Central memory CD8-positive, alpha-beta T cell (primary cell): ENCODE measurements around the gene CCNA2.

Experiments used
- ATAC-seq: fragments of 150-1000 bp; cut with Tn5 transposase; replicated peaks from 2 replicates; pipeline ENCODE4 v1.10.0; 2022; ENCODE audit warnings: mild to moderate bottlenecking, moderate FRiP score, moderate number of reproducible peaks; ENCODE audit not compliant: poor library complexity, severe bottlenecking; ENCODE audit errors: extremely low read depth
- DNase-seq, 2 donors: peaks; one replicate each; pipeline ENCODE4 v3.0.0; 2021; ENCODE audit warnings: low spot score in 2 of 2
- H3K27ac Mint-ChIP-seq: one replicate; pipeline ENCODE4 v1.8.0; 2022; ENCODE audit warnings: low read depth, mild to moderate bottlenecking, moderate library complexity, mixed read lengths
- H3K27me3 Mint-ChIP-seq: one replicate; pipeline ENCODE4 v1.8.0; 2022; ENCODE audit warnings: mixed read lengths
- H3K36me3 Mint-ChIP-seq: one replicate; pipeline ENCODE4 v1.8.0; 2022; ENCODE audit warnings: mild to moderate bottlenecking, moderate library complexity, mixed read lengths; ENCODE audit not compliant: insufficient read depth
- H3K4me1 Mint-ChIP-seq: one replicate; pipeline ENCODE4 v1.8.0; 2022; ENCODE audit warnings: mixed read lengths
- H3K4me3 Mint-ChIP-seq: one replicate; pipeline ENCODE4 v1.8.0; 2022; ENCODE audit warnings: mild to moderate bottlenecking, moderate library complexity, mixed read lengths
- H3K9me3 Mint-ChIP-seq: one replicate; pipeline ENCODE4 v1.8.0; 2022; ENCODE audit warnings: mixed read lengths

CCNA2 gene

DNA sequence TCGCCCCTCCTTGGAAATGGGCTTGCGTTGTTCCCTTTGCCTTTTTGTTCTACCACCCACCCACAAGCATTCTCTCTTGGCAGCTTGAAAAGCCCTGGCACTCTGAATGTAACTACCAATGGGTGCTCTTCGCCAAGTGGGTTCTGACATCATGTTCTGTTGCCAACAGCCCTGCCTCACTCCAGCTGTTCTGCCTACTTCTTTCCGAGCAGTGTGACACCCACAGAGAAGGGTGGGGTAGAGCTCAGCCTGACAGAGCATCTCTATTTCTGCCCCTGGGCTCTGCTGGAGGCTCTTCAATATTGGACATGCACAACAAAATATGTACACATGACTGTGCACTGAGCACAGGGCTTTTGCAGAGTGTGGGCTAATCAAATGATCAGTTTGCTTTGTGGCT, 38.2 kb downstream of the CCNA2 start:
- H3K36me3 Mint-ChIP-seq, result no peaks in the 10 kb centered on the region
- H3K4me3 Mint-ChIP-seq, result no peak overlapping the region
- DNase-seq, result no peak
- no peak overlapping the region for H3K27ac Mint-ChIP-seq
- no peaks in the 10 kb centered on the region for H3K9me3 Mint-ChIP-seq
- no peak for ATAC-seq
- H3K4me1 Mint-ChIP-seq, result no peaks in the 10 kb centered on the region
- H3K27me3 Mint-ChIP-seq, result peaks cover 56% of the 10 kb centered on the region

DNA sequence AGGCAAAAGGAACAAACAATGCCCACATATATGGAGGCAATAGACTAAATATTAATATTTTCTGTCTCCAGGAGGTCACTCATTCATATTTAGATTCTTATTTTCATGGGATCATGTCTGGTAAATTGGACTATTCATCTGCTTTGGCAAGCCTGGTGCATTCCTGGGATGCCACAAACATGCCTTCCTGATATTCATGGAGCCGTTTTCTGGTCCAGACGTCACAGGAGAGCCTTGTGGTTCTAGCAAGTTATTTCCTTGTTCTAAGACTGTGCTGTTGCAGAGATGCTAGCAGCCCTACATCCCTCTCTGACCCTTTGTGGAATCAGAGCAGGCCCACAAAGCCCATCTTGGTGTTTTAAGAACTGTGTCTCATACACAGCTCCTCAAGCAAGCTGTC, 38.7 kb downstream of the CCNA2 start:
- H3K4me3 Mint-ChIP-seq, result no peak overlapping the region
- H3K27me3 Mint-ChIP-seq, result peaks cover 51% of the 10 kb centered on the region
- DNase-seq (no peak), ATAC-seq (no peak)
- no peak overlapping the region for H3K27ac Mint-ChIP-seq
- no peaks in the 10 kb centered on the region for H3K4me1 Mint-ChIP-seq
- no peaks in the 10 kb centered on the region for H3K36me3 Mint-ChIP-seq
- H3K9me3 Mint-ChIP-seq, result no peaks in the 10 kb centered on the region

DNA sequence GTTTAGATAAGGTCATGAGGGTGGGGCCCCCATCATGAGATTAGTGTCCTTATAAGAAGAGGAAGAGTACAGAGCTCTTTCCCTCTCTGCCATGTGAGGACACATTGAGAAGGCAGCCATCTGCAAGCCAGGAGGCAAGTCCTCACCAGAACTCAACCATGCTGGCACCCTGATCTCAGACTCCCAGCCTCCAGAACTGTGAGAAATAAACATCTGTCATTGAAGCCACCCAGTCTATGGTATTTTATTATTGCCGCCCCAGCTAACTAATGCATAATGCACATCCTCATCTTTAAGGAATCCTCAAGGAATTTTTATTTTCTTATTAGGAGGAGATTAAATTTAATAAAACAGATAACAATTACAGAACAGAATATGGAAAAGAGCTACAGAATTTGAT, 39.3 kb downstream of the CCNA2 start:
- no peaks in the 10 kb centered on the region for H3K9me3 Mint-ChIP-seq
- H3K36me3 Mint-ChIP-seq, result no peaks in the 10 kb centered on the region
- no peak overlapping the region for H3K4me3 Mint-ChIP-seq
- ATAC-seq (no peak), DNase-seq (no peak)
- H3K27me3 Mint-ChIP-seq, result peaks cover 47% of the 10 kb centered on the region
- H3K4me1 Mint-ChIP-seq, result no peaks in the 10 kb centered on the region
- H3K27ac Mint-ChIP-seq, result no peak overlapping the region

DNA sequence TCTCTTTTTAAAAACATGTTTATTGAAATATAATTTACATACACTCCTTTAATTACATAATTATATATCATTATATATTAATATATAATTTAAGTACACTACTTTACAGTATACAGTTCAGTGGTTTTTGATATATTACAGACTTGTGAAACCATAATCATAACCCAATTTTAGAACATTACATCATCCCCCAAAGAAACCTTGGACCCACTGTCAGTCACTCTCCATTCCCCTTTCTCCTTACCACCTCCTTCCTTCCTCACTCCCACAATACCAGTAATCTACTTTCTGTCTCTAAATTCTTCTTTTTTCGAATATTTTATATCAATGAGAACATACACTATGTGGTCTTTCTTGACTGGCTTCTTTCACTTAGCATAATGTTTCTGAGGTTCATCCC, 40.5 kb downstream of the CCNA2 start:
- H3K36me3 Mint-ChIP-seq, result no peaks in the 10 kb centered on the region
- H3K4me3 Mint-ChIP-seq, result no peak overlapping the region
- H3K27me3 Mint-ChIP-seq, result peaks cover 35% of the 10 kb centered on the region
- H3K27ac Mint-ChIP-seq, result no peak overlapping the region
- H3K9me3 Mint-ChIP-seq, result no peaks in the 10 kb centered on the region
- DNase-seq (no peak), ATAC-seq (no peak)
- peaks cover under 1% of the 10 kb centered on the region for H3K4me1 Mint-ChIP-seq

DNA sequence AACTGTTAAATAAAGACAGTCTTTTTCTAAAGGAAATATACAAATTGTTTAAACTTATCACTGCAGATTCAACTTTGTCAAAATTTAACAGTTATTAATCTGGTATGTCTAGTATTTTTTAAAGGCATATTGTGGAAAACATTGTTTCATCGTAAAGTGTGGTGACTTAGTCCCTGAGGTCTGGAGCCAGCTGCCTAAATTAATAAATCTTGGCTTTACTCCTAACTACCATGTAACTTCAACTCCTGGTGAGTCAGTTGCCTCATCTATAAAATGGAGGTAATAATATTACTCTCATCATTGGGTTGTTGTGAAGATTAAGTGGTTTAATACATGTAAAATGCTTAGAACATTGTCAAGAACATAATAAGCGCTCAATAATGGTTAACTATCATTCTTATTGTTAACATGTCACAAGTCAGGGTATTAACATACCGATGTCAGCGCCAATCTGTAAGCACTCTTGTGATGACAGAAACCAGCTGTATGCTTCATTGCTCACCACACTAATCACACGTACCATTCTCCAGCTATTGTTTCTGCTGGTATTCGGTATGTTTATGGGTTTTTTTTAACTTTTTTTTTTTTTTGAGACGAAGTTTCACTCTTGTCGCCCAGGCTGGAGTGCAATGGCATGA, 44.6 kb downstream of the CCNA2 start:
- Mint-ChIP-seq H3K27ac (no peak overlapping the region), H3K4me1 (peaks cover 21% of the 10 kb centered on the region)

DNA sequence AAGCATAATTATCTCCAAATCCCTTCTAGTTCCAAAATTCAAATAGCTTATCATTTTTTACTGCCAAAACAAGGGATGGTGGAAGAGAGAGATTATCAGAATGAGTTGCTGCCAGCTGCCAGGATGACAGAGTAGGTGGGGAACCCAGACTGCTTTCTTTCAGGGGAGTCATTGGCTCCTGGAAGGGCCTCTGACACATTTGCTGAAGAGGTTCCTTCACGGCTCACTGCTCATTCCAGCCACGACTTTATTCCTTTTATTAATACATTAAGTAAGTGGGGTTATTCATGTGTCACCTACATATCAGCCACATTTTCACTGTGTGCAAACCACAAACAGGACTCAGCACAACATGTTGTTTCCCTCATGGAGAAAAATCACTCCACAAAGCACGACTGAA, 46.1 kb downstream of the CCNA2 start:
- DNase-seq, result no peak
- Mint-ChIP-seq H3K4me3 (peak overlapping the region; percentile 26), H3K36me3 (peaks cover 3% of the 10 kb centered on the region), H3K4me1 (peaks cover 21% of the 10 kb centered on the region), H3K9me3 (no peaks in the 10 kb centered on the region), H3K27ac (peak overlapping the region; percentile 41), H3K27me3 (peaks cover 11% of the 10 kb centered on the region)
- ATAC-seq, result no peak

More for the DNA sequence above, 44.6 kb downstream of the CCNA2 start:
- no peaks in the 10 kb centered on the region for H3K9me3 Mint-ChIP-seq
- H3K36me3 Mint-ChIP-seq, result peaks cover 3% of the 10 kb centered on the region
- H3K4me3 Mint-ChIP-seq, result no peak overlapping the region
- ATAC-seq, result no peak
- DNase-seq, result no peak
- peaks cover 11% of the 10 kb centered on the region for H3K27me3 Mint-ChIP-seq

DNA sequence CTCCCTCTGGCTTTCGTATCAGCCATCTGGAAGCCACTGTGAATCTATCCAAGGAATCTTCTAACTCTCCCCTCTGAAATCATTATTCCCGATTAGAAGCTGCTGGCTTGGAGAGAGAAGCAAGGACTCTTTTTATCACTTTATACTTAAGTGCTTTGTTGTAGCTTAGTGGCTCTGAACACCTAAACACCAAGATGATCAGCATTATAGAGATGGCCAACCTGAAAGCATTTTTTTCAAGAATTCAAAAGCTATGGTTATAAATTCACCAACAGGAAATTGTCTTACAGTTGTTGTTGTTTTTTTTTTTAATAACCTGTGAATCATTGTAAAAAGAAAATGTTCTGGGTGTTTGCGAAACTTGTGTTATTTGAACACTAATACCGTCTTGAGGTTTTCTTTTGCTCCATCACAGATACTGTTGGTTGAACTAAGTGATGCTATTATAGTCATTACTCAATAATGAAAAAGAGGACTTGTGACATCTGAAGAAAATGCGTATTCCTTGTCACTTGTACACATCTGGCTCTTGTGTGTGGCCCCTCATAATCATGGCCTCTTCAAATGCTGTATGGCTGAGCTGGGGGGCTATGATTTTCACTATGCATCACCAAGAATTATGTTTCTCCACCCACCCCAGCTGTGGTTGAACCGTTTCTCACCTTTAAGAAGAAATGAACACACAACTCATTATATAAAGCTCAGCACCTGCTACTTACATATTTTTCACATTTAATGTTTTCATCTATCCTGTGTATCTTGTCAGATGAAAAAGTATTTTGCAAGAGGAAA, 46.9 kb downstream of the CCNA2 start:
- DNase-seq (no peak), ATAC-seq (peak; percentile 55)
- Mint-ChIP-seq H3K4me1 (peaks cover 21% of the 10 kb centered on the region), H3K9me3 (no peaks in the 10 kb centered on the region), H3K27ac (peak overlapping the region; percentile 82), H3K4me3 (no peak overlapping the region), H3K27me3 (peaks cover 9% of the 10 kb centered on the region), H3K36me3 (peaks cover 3% of the 10 kb centered on the region)

DNA sequence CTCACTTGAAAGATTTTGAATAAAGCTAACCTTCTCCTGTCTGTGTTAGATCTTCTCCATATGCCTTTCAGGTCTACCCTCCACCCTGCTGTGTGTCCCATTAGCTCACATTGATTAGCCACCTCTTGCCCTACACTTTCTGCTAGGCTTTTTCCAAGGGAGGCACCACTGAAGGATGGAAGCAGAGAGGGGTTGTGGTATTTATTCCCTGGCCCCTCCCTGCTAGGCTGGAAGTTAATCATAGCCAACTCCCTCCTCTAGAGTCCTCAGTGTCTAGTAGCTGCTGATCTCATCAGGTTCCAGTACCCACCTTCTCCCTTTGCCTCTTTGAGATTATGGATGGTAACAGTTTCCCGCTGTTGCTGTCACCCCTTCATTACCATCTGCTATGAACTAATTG, 49.8 kb downstream of the CCNA2 start:
- Mint-ChIP-seq H3K4me3 (no peak overlapping the region), H3K27me3 (no peaks in the 10 kb centered on the region), H3K36me3 (peaks cover 3% of the 10 kb centered on the region), H3K9me3 (no peaks in the 10 kb centered on the region), H3K27ac (no peak overlapping the region), H3K4me1 (peaks cover 21% of the 10 kb centered on the region)
- DNase-seq, result no peak
- no peak for ATAC-seq

DNA sequence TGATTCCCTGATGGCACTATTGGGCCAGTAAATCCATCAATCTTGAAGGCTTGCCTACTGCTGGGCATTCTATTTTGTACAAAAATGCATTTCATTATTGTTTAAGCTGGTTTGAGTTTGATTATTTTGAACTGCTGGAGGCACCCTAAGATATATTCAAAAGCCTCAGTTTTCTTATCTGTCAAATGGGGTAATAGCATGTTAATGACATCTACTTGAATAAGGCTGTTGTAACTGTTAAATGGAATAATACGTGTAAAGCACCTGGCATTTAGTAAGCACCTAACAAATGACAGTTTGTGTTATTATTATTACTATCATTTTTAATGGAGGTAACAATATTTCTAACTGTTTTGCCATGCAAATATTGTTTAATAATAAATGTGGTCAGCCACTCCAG, 51.8 kb downstream of the CCNA2 start:
- Mint-ChIP-seq H3K27me3 (no peaks in the 10 kb centered on the region), H3K9me3 (no peaks in the 10 kb centered on the region), H3K36me3 (peaks cover 3% of the 10 kb centered on the region), H3K27ac (no peak overlapping the region), H3K4me1 (peaks cover 7% of the 10 kb centered on the region), H3K4me3 (no peak overlapping the region)
- no peak for ATAC-seq
- no peak for DNase-seq

DNA sequence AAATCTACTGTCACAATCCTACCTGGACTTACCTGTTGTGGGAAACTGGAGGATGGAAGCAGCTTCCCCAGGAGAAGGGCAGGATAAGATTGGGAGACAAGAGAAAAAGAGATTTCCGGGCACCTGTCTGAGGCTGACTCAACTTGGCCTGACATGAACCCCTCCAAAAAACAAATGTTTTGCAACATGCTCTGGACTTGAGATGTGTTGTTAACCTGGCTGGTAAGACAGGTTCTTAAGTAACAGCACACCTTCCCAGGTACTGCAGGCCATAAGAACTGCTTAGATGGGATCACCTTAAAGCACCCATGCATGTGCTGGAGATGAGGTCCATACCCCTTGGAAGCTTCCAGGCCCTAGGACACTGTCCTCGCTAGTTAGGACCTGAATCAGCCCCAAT, 54.3 kb downstream of the CCNA2 start:
- Mint-ChIP-seq H3K4me3 (no peak overlapping the region), H3K4me1 (peaks cover 11% of the 10 kb centered on the region), H3K36me3 (no peaks in the 10 kb centered on the region), H3K27me3 (peaks cover 16% of the 10 kb centered on the region), H3K27ac (no peak overlapping the region), H3K9me3 (no peaks in the 10 kb centered on the region)
- DNase-seq (no peak), ATAC-seq (no peak)

DNA sequence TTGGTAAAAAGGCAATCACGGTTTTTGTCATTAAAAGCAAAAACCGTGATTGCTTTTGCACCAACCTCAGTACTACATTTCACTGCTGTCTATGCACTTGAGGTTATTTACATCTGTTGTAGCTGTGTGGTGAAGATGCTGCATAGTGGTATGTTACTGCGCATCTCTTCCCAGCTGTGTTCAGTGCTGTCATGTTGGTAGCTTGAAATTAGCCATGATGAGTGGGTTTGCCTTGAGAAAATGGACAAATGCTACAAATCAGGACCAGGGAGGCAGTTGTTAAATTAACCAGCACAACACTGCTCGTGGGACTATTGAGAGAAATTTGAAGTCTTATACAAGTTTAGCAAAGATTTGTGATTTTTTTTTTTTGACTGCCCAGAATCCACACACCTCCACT, 56.5 kb downstream of the CCNA2 start:
- Mint-ChIP-seq H3K36me3 (no peaks in the 10 kb centered on the region), H3K9me3 (no peaks in the 10 kb centered on the region), H3K4me3 (no peak overlapping the region), H3K4me1 (peaks cover 15% of the 10 kb centered on the region), H3K27ac (no peak overlapping the region), H3K27me3 (peaks cover 38% of the 10 kb centered on the region)
- DNase-seq (no peak), ATAC-seq (no peak)
